ENCODE data around the gene F13A1.

DNA sequence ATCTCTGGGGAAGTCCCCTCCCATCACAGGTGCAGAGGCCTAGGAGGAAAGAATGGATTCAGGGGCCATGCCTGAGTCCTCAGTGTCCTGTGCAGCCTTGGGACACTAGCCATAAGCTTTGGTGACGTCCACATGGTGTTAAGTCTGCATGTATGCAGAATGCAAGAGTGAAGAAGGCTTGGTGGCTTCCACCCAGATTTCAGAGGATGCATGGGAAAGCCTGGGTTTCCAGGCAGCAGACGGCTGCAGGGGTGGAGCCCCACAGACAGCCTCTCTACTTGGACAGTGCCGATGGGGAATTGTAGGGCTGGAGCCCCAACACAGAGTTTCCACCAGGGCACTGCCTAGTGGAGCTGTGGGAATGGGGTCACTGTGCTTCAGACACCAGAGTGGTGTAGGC lies 196.7 kb downstream of the F13A1 start:
- no peak for TF ChIP-seq ZNF565 (CRISPR knock-in tag; conservative IDR thresholded peaks at IDR 0.05; ENCODE audit: low read depth)
- no peak for TF ChIP-seq PPARA (CRISPR knock-in tag; IDR thresholded peaks at IDR 0.05; ENCODE audit: borderline replicate concordance)
- TF ChIP-seq ZFP3 (CRISPR knock-in tag; IDR thresholded peaks at IDR 0.05) = no peak
- TF ChIP-seq OSR1 (CRISPR knock-in tag; IDR thresholded peaks at IDR 0.05) = no peak
- TF ChIP-seq, protein P1, sequence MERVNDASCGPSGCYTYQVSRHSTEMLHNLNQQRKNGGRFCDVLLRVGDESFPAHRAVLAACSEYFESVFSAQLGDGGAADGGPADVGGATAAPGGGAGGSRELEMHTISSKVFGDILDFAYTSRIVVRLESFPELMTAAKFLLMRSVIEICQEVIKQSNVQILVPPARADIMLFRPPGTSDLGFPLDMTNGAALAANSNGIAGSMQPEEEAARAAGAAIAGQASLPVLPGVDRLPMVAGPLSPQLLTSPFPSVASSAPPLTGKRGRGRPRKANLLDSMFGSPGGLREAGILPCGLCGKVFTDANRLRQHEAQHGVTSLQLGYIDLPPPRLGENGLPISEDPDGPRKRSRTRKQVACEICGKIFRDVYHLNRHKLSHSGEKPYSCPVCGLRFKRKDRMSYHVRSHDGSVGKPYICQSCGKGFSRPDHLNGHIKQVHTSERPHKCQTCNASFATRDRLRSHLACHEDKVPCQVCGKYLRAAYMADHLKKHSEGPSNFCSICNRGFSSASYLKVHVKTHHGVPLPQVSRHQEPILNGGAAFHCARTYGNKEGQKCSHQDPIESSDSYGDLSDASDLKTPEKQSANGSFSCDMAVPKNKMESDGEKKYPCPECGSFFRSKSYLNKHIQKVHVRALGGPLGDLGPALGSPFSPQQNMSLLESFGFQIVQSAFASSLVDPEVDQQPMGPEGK (CRISPR knock-in tag; IDR thresholded peaks at IDR 0.05; ENCODE audit: borderline replicate concordance) = no peak
- no peak for TF ChIP-seq BACH2 (CRISPR knock-in tag; IDR thresholded peaks at IDR 0.05; ENCODE audit: borderline replicate concordance)

Data from SK-N-SH treated with all-trans-retinoic acid at 6 μM for 48 hours (cell line).